ENCODE measurements around the gene XXYLT1. TPM values are rescaled to one million over a fixed set of nuclear protein-coding genes. Genes with fewer than 3 reads are reported as not detected.
A peak's percentile ranks its signal among the peaks of the same experiment; 100 is the strongest.

The XXYLT1 gene
- total and polyA plus RNA-seq, 12 donors: 2.2 to 7.2 (median 3.6) TPM

GRCh38 chr3:195041871-195042742 lies 228.9 kb downstream of the XXYLT1 start:
- no peak overlapping the region for H3K27ac ChIP-seq
- H3K4me1 ChIP-seq: no peaks in the 10 kb centered on the region
- ATAC-seq: no peak
- no peak for DNase-seq
- H3K4me3 ChIP-seq: no peak overlapping the region
- 83% methylated on average over 16 of the region's 16 CpGs for WGBS, 2 donors
- no peak for TF ChIP-seq CTCF (IDR thresholded peaks at IDR 0.05)
- H3K36me3 ChIP-seq: no peaks in the 10 kb centered on the region
- intact Hi-C loops (cut with DNase I): no loop called here
- H3K27me3 ChIP-seq: no peaks in the 10 kb centered on the region
- H3K9me3 ChIP-seq: peaks cover 0 to 4% (median 0%) of the 10 kb centered on the region in 11 donors

GRCh38 chr3:195040773-195041520 lies 230.0 kb downstream of the XXYLT1 start:
- no peaks in the 10 kb centered on the region for H3K4me1 ChIP-seq
- H3K9me3 ChIP-seq: peaks cover 0 to 5% (median 0%) of the 10 kb centered on the region in 11 donors
- no peak overlapping the region for H3K27ac ChIP-seq
- DNase-seq (no peak), ATAC-seq (peak in 2 of 8 donors; percentile 16 to 26)
- TF ChIP-seq CTCF (IDR thresholded peaks at IDR 0.05): no peak
- intact Hi-C loops (cut with DNase I): no loop called here
- H3K27me3 ChIP-seq: no peaks in the 10 kb centered on the region
- 89 to 92% methylated on average over 13 of the region's 13 CpGs for WGBS, 2 donors
- H3K36me3 ChIP-seq: no peaks in the 10 kb centered on the region
- no peak overlapping the region for H3K4me3 ChIP-seq

- no peak for TF ChIP-seq CTCF (IDR thresholded peaks at IDR 0.05)
- DNase-seq: peak in 1 of 2 donors; percentile 30
Observed at GRCh38 chr3:195040094-195040493, 230.9 kb downstream of the XXYLT1 start.

GRCh38 chr3:195039180-195039843 lies 231.6 kb downstream of the XXYLT1 start:
- DNase-seq: no peak
- H3K27me3 ChIP-seq: no peaks in the 10 kb centered on the region
- intact Hi-C loops (cut with DNase I): no loop called here
- no peaks in the 10 kb centered on the region for H3K36me3 ChIP-seq
- 91 to 93% methylated on average over 7 of the region's 7 CpGs for WGBS, 2 donors
- TF ChIP-seq CTCF (IDR thresholded peaks at IDR 0.05): no peak
- H3K9me3 ChIP-seq: peaks cover 0 to 5% (median 0%) of the 10 kb centered on the region in 11 donors
- H3K27ac ChIP-seq: no peak overlapping the region
- ATAC-seq: no peak
- H3K4me3 ChIP-seq: no peak overlapping the region
- H3K4me1 ChIP-seq: no peaks in the 10 kb centered on the region

More at GRCh38 chr3:195040094-195040493, 230.9 kb downstream of the XXYLT1 start:
- no peak overlapping the region for H3K27ac ChIP-seq
- no peak overlapping the region for H3K4me3 ChIP-seq
- H3K4me1 ChIP-seq: no peaks in the 10 kb centered on the region
- no peaks in the 10 kb centered on the region for H3K27me3 ChIP-seq
- H3K36me3 ChIP-seq: no peaks in the 10 kb centered on the region
- peak in 2 of 8 donors; percentile 51 to 79 for ATAC-seq
- peaks cover 0 to 5% (median 0%) of the 10 kb centered on the region in 11 donors for H3K9me3 ChIP-seq
- WGBS, 2 donors: 86 to 88% methylated on average over 11 of the region's 11 CpGs
- intact Hi-C loops (cut with DNase I): no loop called here
